Left lung (tissue), 10 donors: ENCODE measurements around the gene MTCP1. TPM values are rescaled to one million over a fixed set of nuclear protein-coding genes. Genes with fewer than 3 reads are reported as not detected.

Experiments
- ATAC-seq: fragments of 200-7000 bp; cut with Tn5 transposase; one replicate; pipeline ENCODE4 v1.9.1; 2020; ENCODE audit warnings: moderate library complexity
- DNase-seq, 4 donors: peaks; one replicate each; pipeline ENCODE4 v3.0.0-alpha.2; 2013 to 2020
- H3K27ac ChIP-seq, 2 donors: fragments of 200-600 bp; sonication (generic) in 1 of 2; one replicate each; pipeline versions ENCODE4 v1.5.0 to v1.8.0; 2020 to 2021
- H3K27me3 ChIP-seq, 2 donors: fragments of 200-600 bp; sonication (generic) in 1 of 2; one replicate each; pipeline versions ENCODE4 v1.5.0 to v1.8.0; 2020 to 2021
- H3K36me3 ChIP-seq, 2 donors: fragments of 200-600 bp; sonication (generic) in 1 of 2; one replicate each; pipeline versions ENCODE4 v1.5.0 to v1.8.0; 2020 to 2021
- H3K4me1 ChIP-seq, 2 donors: fragments of 200-600 bp; one replicate each; pipeline ENCODE4 v1.8.0; 2021
- H3K4me3 ChIP-seq, 2 donors: fragments of 200-600 bp; sonication (generic) in 1 of 2; one replicate each; pipeline versions ENCODE4 v1.5.0 to v1.8.0; 2020 to 2021; ENCODE audit warnings: mild to moderate bottlenecking in 1 of 2
- H3K9me3 ChIP-seq, 2 donors: fragments of 200-600 bp; sonication (generic) in 1 of 2; one replicate each; pipeline versions ENCODE4 v1.5.0 to v1.8.0; 2020 to 2021
- intact Hi-C, 2 donors: fragments of 100-400 bp; cut with DNase I; formaldehyde crosslinking; loops; one replicate each; pipeline versions ENCODE4 v1.11.2 to v1.14.2; 2022
- polyA plus RNA-seq, 6 donors: library from polyadenylated mRNA; unstranded; fragments of 120-200 nt; gene quantifications; one replicate each; pipeline ENCODE4 v1.2.1, GENCODE V29; 2013; ENCODE audit not compliant: insufficient read length in 6 of 6
- total RNA-seq, 2 donors: library from RNA; stranded (reverse); fragmentation: NEBNext Ultra II Directional; extraction: Animal tissue kit (Norgen Biotek cat#: 25700); gene quantifications; one replicate each; pipeline ENCODE4 v1.2.1, GENCODE V29; 2021
- TF ChIP-seq, protein P1 (sequence below), 2 donors: fragments of 200-600 bp; sonication (generic) in 1 of 2; IDR thresholded peaks; one replicate each; pipeline versions ENCODE4 v1.5.0 to v1.8.0; 2021; ENCODE audit warnings: antibody characterized with exemption in 2 of 2
- donor health status: DM: no; HTN: yes; CAD: no.
- donor health status: DM: no; HTN: no; CAD: no.

MTCP1 gene
- total and polyA plus RNA-seq, 8 donors, result 11.5 to 27.0 (median 20.9) TPM

DNA sequence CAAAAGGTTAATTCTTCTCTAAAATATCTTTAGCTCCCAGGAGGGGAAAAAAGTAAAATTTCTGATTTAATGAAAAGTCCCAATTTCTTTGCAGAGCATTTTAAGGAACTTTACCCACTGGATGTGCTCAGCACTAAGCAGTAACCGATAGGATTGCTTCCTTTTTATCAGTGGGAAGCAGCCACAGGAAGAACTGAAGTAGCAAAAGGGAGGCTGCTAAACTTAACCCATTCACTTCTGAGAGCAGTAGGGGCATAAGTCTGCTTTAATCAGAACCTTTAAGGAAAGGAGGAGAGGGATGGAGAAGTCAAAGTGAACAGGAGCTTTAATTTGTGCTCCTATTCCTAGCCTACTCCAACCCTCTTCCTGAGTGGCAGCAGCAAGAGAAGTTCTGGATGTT lies 48.4 kb downstream of the MTCP1 start, which contains the start of gene F8:
TSS of gene F8 (minus strand) at position 139 of the 400 bp plus-strand sequence. CDS start 171 bp downstream, outside the sequence.
- Histone ChIP-seq H3K36me3 (no peaks in the 10 kb centered on the region), H3K27me3 (no peaks in the 10 kb centered on the region), H3K4me1 (peaks cover 0 to 4% of the 10 kb centered on the region in 2 donors), H3K27ac (no peak within 1 kb of the TSS), H3K4me3 (peak within 1 kb of the TSS in 1 of 2 donors; percentile 16), H3K9me3 (no peaks in the 10 kb centered on the region)
- DNase-seq, result no peak
- TF ChIP-seq, protein P1, sequence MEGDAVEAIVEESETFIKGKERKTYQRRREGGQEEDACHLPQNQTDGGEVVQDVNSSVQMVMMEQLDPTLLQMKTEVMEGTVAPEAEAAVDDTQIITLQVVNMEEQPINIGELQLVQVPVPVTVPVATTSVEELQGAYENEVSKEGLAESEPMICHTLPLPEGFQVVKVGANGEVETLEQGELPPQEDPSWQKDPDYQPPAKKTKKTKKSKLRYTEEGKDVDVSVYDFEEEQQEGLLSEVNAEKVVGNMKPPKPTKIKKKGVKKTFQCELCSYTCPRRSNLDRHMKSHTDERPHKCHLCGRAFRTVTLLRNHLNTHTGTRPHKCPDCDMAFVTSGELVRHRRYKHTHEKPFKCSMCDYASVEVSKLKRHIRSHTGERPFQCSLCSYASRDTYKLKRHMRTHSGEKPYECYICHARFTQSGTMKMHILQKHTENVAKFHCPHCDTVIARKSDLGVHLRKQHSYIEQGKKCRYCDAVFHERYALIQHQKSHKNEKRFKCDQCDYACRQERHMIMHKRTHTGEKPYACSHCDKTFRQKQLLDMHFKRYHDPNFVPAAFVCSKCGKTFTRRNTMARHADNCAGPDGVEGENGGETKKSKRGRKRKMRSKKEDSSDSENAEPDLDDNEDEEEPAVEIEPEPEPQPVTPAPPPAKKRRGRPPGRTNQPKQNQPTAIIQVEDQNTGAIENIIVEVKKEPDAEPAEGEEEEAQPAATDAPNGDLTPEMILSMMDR (IDR thresholded peaks at IDR 0.05), result no peak
- ATAC-seq, result no peak
- intact Hi-C loops, result no loop called here

DNA sequence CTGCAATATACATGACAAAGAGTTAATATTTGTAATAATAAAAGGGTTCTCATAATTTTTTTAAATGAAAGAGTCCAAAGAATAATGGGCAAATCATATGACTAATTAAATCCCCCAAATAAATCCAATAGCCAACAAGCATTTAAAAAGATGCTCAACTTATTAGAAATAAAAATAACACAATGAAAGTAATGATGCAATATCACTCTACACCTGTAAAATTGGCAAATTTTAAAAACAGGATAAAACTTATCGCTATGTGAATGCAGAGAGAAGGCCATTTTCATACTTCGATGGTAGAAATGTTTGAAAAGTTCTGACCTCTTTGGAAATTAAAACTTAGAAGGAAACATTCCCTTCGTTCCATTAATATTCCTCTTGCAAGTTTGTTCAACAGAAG lies 50.3 kb downstream of the MTCP1 start:
- TF ChIP-seq, protein P1 (IDR thresholded peaks at IDR 0.05), result no peak
- Histone ChIP-seq H3K4me1 (no peaks in the 10 kb centered on the region), H3K36me3 (no peaks in the 10 kb centered on the region), H3K27ac (no peak overlapping the region), H3K27me3 (no peaks in the 10 kb centered on the region), H3K9me3 (no peaks in the 10 kb centered on the region), H3K4me3 (no peak overlapping the region)
- intact Hi-C loops, result no loop called here
- DNase-seq, result no peak
- no peak for ATAC-seq

Other genes starting within 250 kb of the MTCP1 start
- gene SMIM9, start 236.5 kb downstream of the MTCP1 start, total RNA-seq, result not detected
- gene SMIM9, start 236.5 kb downstream of the MTCP1 start, polyA plus RNA-seq, result not detected
- gene F8A1, start 184.8 kb downstream of the MTCP1 start, total RNA-seq, result 10 to 100 TPM; 25.7 to 33.1 TPM
- gene F8A1, start 184.8 kb downstream of the MTCP1 start, polyA plus RNA-seq, result 10 to 100 TPM in 5 of 6 donors, 1 to 10 TPM in 1; 7.6 to 23.8 (median 12.7) TPM
- gene F8, start 48.4 kb downstream of the MTCP1 start, total RNA-seq, result 10 to 100 TPM in 1 of 2 donors, 1 to 10 TPM in 1; 7.0 to 27.4 TPM
- 1 to 10 TPM; 4.1 to 5.8 (median 4.8) TPM for gene F8, start 48.4 kb downstream of the MTCP1 start, polyA plus RNA-seq
- 10 to 100 TPM; 71.5 to 85.2 TPM for gene FUNDC2, start 44.3 kb downstream of the MTCP1 start, total RNA-seq
- gene FUNDC2, start 44.3 kb downstream of the MTCP1 start, polyA plus RNA-seq, result 100 to 1,000 TPM; 102 to 122 (median 106) TPM
- 1 to 10 TPM; 3.8 to 6.6 TPM for gene CMC4, start within 50 bp of the MTCP1 start, total RNA-seq
- gene CMC4, start within 50 bp of the MTCP1 start, polyA plus RNA-seq, result 10 to 100 TPM in 2 of 6 donors, 1 to 10 TPM in 4; 3.3 to 10.4 (median 7.1) TPM
- gene BRCC3, start 372 bp upstream of the MTCP1 start, total RNA-seq, result 10 to 100 TPM; 20.4 to 20.7 TPM
- gene BRCC3, start 372 bp upstream of the MTCP1 start, polyA plus RNA-seq, result 10 to 100 TPM; 20.1 to 25.5 (median 24.3) TPM
- 10 to 100 TPM; 40.3 to 44.4 TPM for gene VBP1, start 145.3 kb upstream of the MTCP1 start, total RNA-seq
- 10 to 100 TPM; 62.9 to 73.8 (median 68.3) TPM for gene VBP1, start 145.3 kb upstream of the MTCP1 start, polyA plus RNA-seq
- under 1 TPM; 0.50 to 0.67 TPM for gene RAB39B, start 193.4 kb upstream of the MTCP1 start, total RNA-seq
- 1 to 10 TPM in 1 of 6 donors, under 1 TPM in 5; 0.85 to 1.0 (median 0.95) TPM for gene RAB39B, start 193.4 kb upstream of the MTCP1 start, polyA plus RNA-seq